Tongue (tissue), 2 donors: ENCODE results near the gene IRF9. TPM values are rescaled to one million over a fixed set of nuclear protein-coding genes. Genes with fewer than 3 reads are reported as not detected.
"Not testable (repeated sequence)": the region's sequence is repeated elsewhere in the genome, so short reads cannot be mapped to it uniquely, and the experiment has no call there.

Source experiments
- DNase-seq: peaks from one replicate; pipeline ENCODE4 v3.0.0-alpha.2; 2015
- total RNA-seq: library from RNA; depleted of rRNA; stranded (reverse); fragments of >200 nt; gene quantifications from one replicate; pipeline ENCODE4 v1.2.3, GENCODE V29; 2014

The IRF9 gene
- total RNA-seq, 1 donor from 2014 or later: 34.6 TPM

DNA sequence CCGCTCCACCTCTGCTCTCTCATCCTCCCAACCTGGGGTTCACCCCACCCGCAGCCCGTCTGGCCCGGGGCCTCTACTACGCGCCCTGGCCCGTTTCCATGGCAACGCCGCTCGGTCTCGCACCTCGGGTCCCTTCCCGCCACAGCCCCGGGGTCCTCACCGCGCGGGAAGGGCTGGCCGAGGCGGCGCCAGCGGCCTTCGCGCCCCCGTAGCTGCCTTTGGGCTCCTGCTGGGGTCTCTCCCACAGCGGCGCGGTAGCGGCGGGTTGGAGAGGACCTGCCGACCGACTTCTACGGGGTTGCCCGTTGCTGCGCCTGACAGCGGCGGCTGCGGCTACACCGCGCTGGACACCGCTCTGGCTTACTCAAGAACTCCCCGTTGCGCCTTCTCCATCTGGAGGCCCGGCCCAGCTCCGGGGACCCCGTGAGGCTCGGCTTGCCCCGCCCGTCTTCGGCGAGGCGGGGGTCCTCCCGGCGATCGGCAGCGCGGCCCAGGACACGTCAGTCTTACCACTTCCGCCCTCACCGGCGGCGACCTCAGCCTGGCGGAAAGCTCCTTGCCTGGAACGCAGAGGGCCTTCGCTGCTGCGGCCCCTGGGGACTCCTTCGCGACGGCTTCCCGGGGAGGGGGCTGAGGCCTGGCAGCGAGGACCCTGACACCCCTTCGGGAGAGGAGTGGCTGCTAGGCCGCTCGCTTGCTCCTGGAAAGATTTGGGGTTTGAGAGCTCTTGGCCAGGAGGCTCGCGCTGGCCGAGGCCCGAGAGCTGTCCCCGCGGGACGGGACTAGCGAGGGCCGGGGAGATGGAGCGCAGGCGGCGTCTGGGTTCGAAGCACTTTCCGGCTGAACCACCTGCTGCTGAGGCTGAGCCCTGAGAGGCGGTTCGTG lies 34.4 kb downstream of the IRF9 start, which contains the start of gene TM9SF1:
TSS of gene TM9SF1 (minus strand) at position 256 of the 885 bp plus-strand sequence. CDS start 422 bp downstream, outside the sequence.
- DNase-seq: peak; percentile 93

DNA sequence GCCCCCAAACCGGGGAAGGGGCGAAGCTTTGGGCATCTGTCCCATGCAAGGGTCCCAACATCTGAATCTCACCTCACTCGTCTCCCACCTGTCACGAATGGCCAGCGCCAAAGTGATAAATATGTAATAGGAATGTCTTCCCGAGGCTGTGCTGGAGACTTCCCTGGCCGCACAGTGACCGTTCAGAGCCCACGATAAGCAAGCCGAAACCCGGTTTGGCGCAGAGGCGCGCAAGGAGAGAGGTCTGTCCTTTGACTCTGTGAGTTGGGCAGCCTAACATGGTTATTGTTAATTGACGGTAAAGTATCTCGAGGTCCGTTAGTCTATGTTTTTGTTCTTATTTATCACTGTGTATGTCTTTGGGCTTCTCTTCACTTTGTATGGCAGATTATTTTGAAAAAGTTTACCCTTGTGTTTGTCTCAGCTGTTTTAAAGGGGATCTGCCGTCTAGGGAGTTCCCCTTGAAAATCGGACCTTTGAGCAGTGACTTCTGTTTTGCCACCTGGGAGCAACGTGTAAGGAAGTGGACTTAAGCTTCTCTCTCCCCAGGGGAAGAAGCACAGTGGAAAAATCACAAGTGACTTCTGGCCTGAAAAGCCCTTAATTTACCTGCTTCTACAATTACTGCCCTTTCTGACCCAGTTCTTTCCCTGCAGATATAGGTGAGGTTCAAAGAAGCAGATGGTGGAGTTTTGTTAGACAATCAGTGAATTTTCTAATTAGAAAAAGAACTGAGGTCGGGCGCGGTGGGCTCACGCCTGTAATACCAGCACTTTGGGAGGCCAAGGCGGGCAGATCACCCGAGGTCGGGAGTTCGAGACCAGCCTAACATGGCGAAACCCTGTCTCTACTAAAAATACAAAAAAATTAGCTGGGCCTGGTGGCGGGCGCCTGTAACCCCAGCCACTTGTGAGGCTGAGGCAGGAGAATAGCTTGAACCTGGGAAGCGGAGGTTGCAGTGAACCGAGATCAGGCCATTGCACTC lies 35.3 kb downstream of the IRF9 start:
- peak; percentile 50 for DNase-seq

DNA sequence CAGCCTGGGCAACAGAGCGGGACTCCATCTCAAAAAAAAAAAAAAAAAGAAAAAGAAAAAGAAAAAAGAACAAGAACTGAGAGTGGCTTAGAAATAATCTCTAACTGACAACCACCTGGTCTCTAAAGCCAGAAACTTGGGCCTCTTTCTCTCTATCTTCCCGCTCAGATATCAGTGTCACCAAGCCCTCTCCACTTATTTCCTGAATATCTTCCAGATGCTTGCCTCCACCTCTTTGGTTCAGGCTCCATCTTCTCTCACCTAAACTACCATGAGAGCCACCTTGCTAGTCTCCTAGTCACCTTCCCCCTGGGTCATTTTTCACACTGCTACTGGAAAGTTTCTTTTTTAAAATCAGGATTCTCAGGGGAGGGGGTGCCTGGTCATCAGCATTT lies 36.0 kb downstream of the IRF9 start:
- no peak for DNase-seq

DNA sequence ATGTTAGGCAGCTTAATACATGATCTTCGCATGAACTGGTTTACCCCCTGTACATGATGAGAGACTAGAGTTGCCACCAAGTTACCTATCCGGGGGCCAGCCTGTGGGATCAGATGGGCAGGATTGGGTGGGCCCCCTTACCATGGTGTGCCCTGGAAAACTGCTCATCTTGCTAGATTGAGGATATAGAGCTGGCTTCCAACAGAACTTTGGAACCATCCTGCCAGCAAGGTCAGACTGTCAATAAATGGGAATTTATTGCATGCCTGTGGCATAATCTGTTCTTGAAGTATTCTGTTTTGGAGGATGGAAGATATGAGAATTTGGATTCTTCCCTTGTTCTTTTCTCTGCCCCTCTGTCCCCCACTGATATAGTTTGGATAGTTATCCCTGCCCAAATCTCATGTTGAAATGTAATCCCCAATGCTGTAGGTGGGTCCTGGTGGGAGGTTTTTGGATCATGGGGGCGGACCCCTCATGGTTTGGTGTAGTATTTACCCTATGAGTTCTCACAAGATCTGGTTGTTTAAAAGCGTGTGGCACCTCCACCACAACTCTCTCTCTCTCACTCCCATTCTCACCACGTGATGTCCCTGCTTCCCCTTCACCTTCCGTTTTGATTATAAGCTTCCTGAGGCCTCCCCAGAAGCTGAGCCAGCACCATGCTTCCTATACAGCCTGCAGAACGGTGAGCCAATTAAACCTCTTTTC lies 37.9 kb downstream of the IRF9 start:
- no peak for DNase-seq

DNA sequence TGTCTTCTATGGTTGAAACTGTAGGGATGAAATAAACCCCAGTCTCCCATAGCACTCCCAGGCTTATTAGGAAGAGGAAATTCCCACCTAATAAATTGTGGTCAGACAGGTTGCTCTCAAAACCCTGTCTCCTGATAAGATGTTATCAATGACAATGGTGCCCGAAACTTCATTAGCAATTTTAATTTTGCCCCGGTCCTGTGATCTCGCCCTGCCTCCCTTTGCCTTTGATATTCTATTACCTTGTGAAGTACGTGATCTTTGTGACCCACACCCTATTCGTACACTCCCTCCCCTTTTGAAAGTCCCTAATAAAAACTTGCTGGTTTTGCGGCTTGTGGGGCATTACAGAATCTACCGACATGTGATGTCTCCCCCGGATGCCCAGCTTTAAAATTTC lies 41.5 kb downstream of the IRF9 start:
- DNase-seq: not testable (repeated sequence)

DNA sequence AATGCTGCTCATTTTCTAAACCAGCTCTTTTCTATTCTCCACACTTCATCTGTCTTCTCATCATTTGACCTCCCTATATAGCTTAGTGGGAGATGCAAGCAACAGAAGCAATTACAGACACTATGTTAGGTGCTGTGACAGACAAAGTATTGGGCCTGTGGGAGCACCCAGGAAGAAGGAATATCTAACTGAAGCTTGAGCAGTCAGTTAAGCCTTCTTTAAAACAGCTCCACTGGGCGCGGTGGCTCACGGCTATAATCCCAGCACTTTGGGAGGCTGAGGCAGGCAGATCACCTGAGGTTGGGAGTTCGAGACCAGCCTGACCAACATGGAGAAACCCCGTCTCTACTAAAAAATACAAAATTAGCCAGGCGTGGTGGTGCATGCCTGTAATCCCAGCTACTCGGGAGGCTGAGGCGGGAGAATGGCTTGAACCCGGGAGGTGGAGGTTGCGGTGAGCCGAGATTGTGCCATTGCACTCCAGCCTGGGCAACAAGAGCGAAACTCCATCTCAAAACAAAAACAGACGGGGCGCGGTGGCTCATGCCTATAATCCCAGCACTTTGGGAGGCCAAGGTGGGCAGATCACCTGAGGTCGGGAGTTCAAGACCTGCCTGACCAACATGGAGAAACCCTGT lies 42.3 kb downstream of the IRF9 start:
- not testable (repeated sequence) for DNase-seq

DNA sequence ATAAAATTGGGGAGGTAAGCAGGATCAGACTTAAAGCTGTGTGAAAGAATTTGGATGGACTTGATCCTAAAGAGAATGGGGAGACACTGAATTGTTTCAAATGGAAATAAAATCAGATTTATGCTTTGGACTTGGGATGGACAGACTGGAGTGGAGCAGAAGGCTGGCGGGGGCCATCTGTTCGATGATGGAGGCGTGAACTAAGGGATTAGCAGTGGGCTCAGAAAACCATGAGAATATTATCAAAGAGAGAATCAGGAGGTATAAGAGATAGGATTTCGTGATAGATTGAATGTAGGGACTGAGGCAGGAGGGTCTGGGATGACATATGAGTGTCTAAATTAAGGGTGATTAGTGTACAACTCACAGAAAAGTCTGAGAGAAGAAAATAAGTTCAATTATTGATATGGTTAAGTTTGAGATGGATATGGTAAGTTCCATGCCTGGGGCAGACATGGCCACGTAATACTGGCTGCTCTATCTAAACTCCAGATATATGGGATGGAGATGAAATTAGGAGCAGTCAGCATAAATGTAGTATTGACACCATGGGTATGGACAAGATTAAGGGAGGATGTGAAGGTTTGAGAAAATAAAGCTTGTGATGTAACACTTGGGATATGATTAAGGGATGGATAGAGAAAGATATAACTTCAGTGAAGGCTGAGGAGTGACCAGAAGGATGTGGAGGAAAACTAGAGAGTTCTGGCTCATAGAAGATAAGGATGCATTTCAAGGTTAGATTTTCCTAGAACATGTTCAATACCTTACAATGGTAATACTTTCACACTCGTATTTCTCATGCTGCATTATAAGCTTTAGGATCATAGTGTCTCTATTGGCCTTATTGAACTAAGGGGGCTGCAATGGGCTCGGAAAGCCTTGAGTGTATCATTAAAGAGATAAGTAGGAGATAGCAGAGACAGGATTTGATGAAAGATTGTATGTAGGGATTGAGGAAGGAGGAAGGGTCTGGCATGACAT lies 43.4 kb downstream of the IRF9 start:
- DNase-seq: no peak

DNA sequence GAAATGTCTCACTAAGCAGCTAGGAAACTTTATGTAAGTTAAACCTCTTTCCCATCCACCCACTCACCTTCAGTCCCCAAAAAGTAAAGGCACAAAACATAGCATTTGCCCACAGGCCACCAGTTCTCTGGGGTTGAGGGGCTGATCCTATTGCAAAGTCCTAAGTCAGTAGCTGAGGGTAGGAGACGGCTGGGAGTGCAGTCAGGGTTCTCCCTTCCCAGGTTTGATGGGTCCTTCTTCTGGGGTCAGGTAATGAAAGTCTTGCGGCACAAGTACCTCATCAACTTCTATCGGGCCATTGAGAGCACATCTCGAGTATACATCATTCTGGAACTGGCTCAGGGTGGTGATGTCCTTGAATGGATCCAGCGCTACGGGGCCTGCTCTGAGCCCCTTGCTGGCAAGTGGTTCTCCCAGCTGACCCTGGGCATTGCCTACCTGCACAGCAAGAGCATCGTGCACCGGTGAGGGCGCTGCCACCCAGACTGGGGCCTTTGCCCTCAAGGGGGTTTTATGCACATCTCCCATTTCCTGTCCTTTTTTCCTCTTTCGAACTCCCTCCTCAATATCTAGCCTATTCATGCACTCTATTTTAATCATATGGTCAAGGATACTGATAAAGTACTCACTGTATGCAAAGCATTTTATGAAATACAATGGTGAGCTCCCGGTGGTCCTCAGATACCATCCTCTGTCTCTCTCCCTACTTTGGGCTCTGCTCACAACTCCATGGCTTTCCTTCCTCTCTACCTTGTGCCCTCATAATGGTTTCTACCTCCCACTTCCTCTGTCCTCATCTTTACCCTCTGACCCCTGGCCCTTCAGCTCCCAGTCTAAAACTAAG lies 45.4 kb downstream of the IRF9 start:
- no peak for DNase-seq

DNA sequence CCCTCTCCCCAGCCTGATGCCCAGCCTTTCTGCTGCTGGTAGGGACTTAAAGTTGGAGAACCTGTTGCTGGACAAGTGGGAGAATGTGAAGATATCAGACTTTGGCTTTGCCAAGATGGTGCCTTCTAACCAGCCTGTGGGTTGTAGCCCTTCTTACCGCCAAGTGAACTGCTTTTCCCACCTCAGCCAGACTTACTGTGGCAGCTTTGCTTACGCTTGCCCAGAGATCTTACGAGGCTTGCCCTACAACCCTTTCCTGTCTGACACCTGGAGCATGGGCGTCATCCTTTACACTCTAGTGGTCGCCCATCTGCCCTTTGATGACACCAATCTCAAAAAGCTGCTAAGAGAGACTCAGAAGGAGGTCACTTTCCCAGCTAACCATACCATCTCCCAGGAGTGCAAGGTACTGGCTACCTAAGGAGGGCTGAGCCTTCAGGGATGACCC lies 46.1 kb downstream of the IRF9 start:
- no peak for DNase-seq

DNA sequence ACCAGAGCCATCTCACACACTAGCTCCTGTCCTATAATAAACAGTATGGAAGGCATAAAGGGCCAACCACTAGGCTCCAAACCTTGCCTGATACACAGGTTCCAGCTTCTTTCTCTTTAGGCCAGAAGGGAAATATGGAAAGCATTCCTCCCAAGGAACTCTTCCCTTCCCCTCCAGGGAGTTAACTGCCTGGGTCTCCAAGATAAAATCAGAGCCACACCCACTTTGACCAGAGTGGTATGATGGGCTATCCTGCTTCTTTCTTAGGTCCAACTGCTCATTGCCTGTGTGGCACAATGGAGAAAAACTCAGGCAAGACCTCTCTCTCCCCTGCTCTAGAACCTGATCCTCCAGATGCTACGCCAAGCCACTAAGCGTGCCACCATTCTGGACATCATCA lies 46.6 kb downstream of the IRF9 start:
- DNase-seq: no peak

DNA sequence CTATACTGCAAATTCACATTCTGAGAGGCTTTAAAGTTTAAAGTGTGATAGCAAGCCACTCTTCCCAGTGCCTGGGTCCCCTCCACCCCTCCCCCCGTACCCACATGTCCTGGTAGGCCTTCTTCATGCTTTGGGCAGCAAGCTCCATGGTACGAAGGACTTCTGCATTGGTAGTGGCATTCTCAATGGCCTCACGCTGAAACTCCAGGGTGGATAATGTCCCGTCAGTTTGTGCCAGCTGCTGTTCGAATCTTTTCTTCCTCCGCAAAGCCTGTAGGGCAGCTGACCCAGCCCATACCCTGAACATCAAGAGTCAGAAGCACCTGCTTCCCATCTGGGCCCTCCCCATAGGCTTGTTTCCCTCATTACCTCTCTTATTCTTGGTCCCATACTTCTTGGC lies 50.2 kb downstream of the IRF9 start:
- DNase-seq: no peak

DNA sequence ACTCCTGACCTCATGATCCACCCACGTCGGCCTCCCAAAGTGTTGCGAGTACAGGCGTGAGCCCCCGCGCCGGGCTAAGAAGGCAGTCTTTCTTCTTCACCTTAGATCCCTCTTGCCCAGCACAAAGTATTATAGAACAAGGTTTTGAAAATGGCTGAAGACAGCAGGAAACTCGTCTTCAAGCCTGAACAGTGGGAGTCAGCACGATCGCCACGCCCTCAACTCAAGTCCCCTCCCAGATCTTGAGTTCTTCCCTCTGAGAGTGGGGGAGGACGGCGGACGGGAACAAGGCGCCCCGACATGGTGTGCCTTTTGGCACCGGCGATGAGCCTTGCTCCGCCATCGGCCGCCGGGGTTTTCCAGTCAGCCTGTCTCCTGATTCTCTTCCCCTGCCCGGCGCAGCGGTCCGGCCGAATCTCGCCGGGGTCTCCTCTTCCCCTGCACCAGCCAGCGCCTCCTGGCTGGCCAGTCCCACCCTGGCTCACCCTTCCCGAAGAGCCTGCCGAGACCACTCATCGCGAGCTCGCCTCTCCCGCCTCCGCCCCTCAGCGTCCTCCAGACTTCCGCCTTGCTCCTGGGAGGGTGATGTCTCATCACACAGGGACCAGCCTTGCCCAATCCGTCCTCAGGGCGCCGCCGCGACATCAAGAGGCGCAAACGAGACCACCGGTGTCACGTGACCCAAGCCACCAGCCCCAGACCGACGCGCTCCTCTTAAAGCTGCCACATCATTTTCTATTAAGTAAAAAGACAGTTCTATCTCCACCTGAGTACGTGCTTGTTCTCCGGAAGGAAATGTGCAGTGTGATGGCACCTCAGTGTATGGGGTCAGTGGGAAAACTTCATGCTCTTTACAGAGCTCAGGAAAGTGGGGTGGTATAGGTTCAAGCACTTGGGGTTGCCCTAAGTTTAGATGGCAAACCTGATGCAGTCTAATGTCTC lies 52.1 kb downstream of the IRF9 start, which contains the start of gene CHMP4A:
TSS of gene CHMP4A (minus strand) at position 565 of the 942 bp plus-strand sequence. CDS start at position 516, 49 bp downstream.
- peak; percentile 99 for DNase-seq

DNA sequence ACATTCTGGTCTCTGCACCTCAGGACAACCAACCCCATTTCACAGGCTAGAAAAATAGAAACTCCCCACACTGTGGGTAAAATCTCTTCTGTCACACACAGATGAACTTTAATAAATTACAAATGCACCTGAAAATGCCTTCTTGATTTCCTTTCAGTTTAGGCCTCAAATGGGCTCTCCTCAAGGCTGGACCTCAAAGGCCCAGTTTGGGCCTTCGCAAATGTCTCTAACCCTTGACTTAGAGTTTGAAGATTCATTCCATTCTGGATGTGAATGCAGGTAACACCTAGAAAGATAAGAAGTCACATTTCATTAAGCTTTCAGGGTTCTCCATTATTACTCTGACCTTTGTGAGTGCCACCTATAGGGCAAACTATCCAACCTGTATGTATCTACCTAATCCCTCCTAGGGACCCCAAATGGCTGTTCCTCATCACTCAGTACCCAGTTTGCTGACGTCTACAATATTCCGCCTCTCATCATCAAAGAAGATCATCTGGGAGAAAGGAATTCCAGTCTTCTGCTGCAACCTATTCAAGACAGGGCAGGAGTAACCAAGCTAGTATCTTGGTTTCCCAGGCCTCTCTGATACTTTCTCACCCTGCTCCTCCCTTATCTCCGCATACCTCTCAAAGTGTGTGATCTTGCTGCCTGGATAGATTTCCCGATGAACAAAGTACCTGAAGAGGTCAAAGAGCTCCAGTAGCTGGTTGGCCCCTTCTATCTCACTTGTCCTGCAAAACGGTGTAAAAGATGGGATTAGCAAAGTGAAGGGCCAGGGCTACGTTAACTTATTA lies 53.0 kb downstream of the IRF9 start:
- DNase-seq: no peak

DNA sequence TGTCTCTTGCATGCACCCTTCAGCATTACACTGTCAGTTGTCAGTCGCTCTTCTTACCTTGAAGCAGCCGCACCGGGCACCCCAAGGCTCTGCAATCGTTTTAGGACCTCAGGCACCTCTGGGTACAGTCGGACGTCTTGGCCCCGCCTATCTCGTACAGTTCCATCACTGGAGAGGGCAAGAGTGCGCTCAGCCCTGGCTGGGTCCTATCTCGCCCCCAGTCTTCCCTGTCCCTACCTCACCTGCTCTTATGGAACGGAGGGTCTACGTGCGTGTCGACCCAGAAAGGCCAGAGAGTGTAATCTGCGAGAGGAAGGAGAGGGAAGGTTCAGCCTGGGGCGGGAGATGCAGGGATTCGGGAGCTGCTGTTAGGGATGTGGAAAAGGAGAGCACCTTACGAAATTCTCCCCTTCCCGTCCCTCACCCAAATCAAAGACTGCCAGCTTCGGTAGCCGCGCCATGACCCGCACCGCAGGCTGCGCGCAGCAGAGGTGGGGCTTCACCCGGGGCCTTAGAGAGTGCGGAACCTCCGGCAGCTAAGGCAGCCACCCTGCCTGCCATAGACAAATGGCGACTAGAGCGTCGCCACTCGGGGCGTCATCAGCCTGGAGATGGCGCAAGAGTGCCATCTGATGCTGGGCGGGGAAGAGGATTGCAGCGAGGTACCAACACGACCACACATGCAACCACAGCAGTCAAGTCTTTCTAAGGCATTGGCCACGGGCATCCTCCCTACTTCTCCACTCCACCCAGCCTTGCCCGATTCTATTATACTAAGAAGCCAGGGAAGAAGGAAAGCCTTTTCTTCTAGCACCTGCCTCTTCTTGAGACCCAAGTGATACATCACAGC lies 54.7 kb downstream of the IRF9 start, which contains the start of gene MDP1:
TSS of gene MDP1 (minus strand) at position 572 of the 850 bp plus-strand sequence. CDS start at position 461, 111 bp downstream.
- DNase-seq: peak; percentile 94
